Measurements from ENCODE around the gene PLEKHA7.

Gene PLEKHA7

GRCh38 chr11:16982256-16982671 lies 31.9 kb downstream of the PLEKHA7 start:
- Histone ChIP-seq H3K27me3 (ENCODE audit: insufficient read depth, poor library complexity, severe bottlenecking) (peaks cover 2% of the 10 kb centered on the region), H3K4me3 (replicated peaks; ENCODE audit: insufficient read depth, low read length) (no peak overlapping the region), H3K27ac (replicated peaks) (no peak overlapping the region)
- TF ChIP-seq SPI1 (IDR thresholded peaks at IDR 0.05; ENCODE audit: borderline replicate concordance, low read depth) (no peak), GABPA (IDR thresholded peaks at IDR 0.05; ENCODE audit: low read depth) (no peak), CTCF (IDR thresholded peaks at IDR 0.05; ENCODE audit: insufficient read depth, low read length) (no peak), POLR2AphosphoS5 (IDR thresholded peaks at IDR 0.05; ENCODE audit: low read depth) (no peak), REST (IDR thresholded peaks at IDR 0.05; ENCODE audit: insufficient replicate concordance, low read depth) (no peak)
- no peak for DNase-seq (ENCODE audit: low read depth in 1 of 2, low spot score in 1 of 2)

- no peak for TF ChIP-seq GABPA (IDR thresholded peaks at IDR 0.05; ENCODE audit: low read depth)
- no peak for TF ChIP-seq REST (IDR thresholded peaks at IDR 0.05; ENCODE audit: insufficient replicate concordance, low read depth)
- TF ChIP-seq POLR2AphosphoS5 (IDR thresholded peaks at IDR 0.05; ENCODE audit: low read depth) = no peak
- no peak for TF ChIP-seq CTCF (IDR thresholded peaks at IDR 0.05; ENCODE audit: insufficient read depth, low read length)
- no peak for TF ChIP-seq SPI1 (IDR thresholded peaks at IDR 0.05; ENCODE audit: borderline replicate concordance, low read depth)
- no peak overlapping the region for H3K4me3 ChIP-seq (replicated peaks; ENCODE audit: insufficient read depth, low read length)
- no peak for DNase-seq (ENCODE audit: low read depth in 1 of 2, low spot score in 1 of 2)
- peaks cover 3% of the 10 kb centered on the region for H3K27me3 ChIP-seq (ENCODE audit: insufficient read depth, poor library complexity, severe bottlenecking)
- H3K27ac ChIP-seq (replicated peaks) = no peak overlapping the region
Observed at GRCh38 chr11:16981651-16982194, 32.5 kb downstream of the PLEKHA7 start.

GRCh38 chr11:16979703-16980622 lies 34.3 kb downstream of the PLEKHA7 start:
- no peak for TF ChIP-seq SPI1 (IDR thresholded peaks at IDR 0.05; ENCODE audit: borderline replicate concordance, low read depth)
- no peak for TF ChIP-seq POLR2AphosphoS5 (IDR thresholded peaks at IDR 0.05; ENCODE audit: low read depth)
- TF ChIP-seq GABPA (IDR thresholded peaks at IDR 0.05; ENCODE audit: low read depth) = no peak
- no peak for TF ChIP-seq REST (IDR thresholded peaks at IDR 0.05; ENCODE audit: insufficient replicate concordance, low read depth)
- no peak for TF ChIP-seq CTCF (IDR thresholded peaks at IDR 0.05; ENCODE audit: insufficient read depth, low read length)
- no peak for DNase-seq (ENCODE audit: low read depth in 1 of 2, low spot score in 1 of 2)
- H3K27me3 ChIP-seq (ENCODE audit: insufficient read depth, poor library complexity, severe bottlenecking) = peaks cover 17% of the 10 kb centered on the region
- no peak overlapping the region for H3K4me3 ChIP-seq (replicated peaks; ENCODE audit: insufficient read depth, low read length)
- no peak overlapping the region for H3K27ac ChIP-seq (replicated peaks)
